H1 (cell line): ENCODE results near the gene AGBL4.

Experiments
- CBX8 ChIP-seq: fragments of 300-800, 300-1000 bp; sonication (generic); IDR thresholded peaks from 2 replicates; pipeline ENCODE4 v1.7.1; 2016; ENCODE audit warnings: low read depth, low read length, borderline replicate concordance
- CEBPB ChIP-seq: IDR thresholded peaks from 2 replicates; pipeline ENCODE4 v1.6.1; 2012; ENCODE audit warnings: low read depth, low read length
- CHD1 ChIP-seq: IDR thresholded peaks from 2 replicates; pipeline ENCODE4 v1.6.1; 2012; ENCODE audit warnings: low read depth, low read length, improper control_type of control experiment
- CTCF ChIP-seq, 3 experiments: IDR thresholded peaks; 1 replicate in 2 of 3; 2 replicates in 1 of 3; pipeline versions ENCODE4 v1.5.1 to v1.6.1; 2011; ENCODE audit warnings: low read length in 3 of 3, mild to moderate bottlenecking in 3 of 3, inconsistent platforms in 2 of 3, low read depth in 1 of 3, moderate library complexity in 1 of 3; ENCODE audit not compliant: insufficient read depth in 1 of 3; ENCODE audit errors: control extremely low read depth in 1 of 3
- EP300 ChIP-seq, 2 experiments: IDR thresholded peaks; 1 replicate in 1 of 2; 2 replicates in 1 of 2; pipeline ENCODE4 v1.6.1; 2011 to 2012; ENCODE audit warnings: low read depth in 2 of 2, low read length in 2 of 2, mild to moderate bottlenecking in 2 of 2, borderline replicate concordance in 1 of 2, inconsistent platforms in 1 of 2, moderate library complexity in 1 of 2
- EZH2 ChIP-seq: fragments of 200-600 bp; sonication (generic); IDR thresholded peaks from 2 replicates; pipeline ENCODE4 v1.7.1; 2012; ENCODE audit warnings: low read depth, mild to moderate bottlenecking, moderate library complexity, low read length, inconsistent platforms; ENCODE audit not compliant: severe bottlenecking
- POLR2A ChIP-seq, 2 experiments: IDR thresholded peaks; 1 replicate in 1 of 2; 2 replicates in 1 of 2; pipeline ENCODE4 v1.6.1; 2011; ENCODE audit warnings: low read depth in 2 of 2, low read length in 2 of 2, mild to moderate bottlenecking in 2 of 2; ENCODE audit errors: control extremely low read depth in 1 of 2
- POLR2AphosphoS5 ChIP-seq: IDR thresholded peaks from 2 replicates; pipeline ENCODE4 v1.6.1; 2011; ENCODE audit warnings: low read depth, low read length
- RAD21 ChIP-seq, 2 experiments: IDR thresholded peaks in 1 of 2; conservative IDR thresholded peaks in 1 of 2; 2 replicates each; pipeline ENCODE4 v1.6.1; 2011; ENCODE audit warnings: low read depth in 2 of 2, low read length in 2 of 2, improper control_type of control experiment in 1 of 2, inconsistent platforms in 1 of 2, mild to moderate bottlenecking in 1 of 2, moderate library complexity in 1 of 2
- RBBP5 ChIP-seq: IDR thresholded peaks from 2 replicates; pipeline ENCODE4 v1.7.1; 2012; ENCODE audit warnings: low read depth, mild to moderate bottlenecking, inconsistent platforms, low read length, moderate library complexity, borderline replicate concordance
- SP2 ChIP-seq: IDR thresholded peaks from 2 replicates; pipeline ENCODE4 v1.6.1; 2012; ENCODE audit warnings: mild to moderate bottlenecking, low read length, inconsistent platforms
- YY1 ChIP-seq: IDR thresholded peaks from 2 replicates; pipeline ENCODE4 v1.6.1; 2011; ENCODE audit warnings: low read depth, mild to moderate bottlenecking, low read length
- ZNF274 ChIP-seq: IDR thresholded peaks from 2 replicates; pipeline ENCODE4 v1.7.0; 2012; ENCODE audit warnings: low read length, borderline replicate concordance; ENCODE audit errors: extremely low read depth

- TF ChIP-seq POLR2A (IDR thresholded peaks at IDR 0.05; ENCODE audit: control extremely low read depth in 1 of 2, low read depth in 2 of 2, low read length in 2 of 2) (no peak), CTCF (IDR thresholded peaks at IDR 0.05; ENCODE audit: control extremely low read depth in 1 of 3, insufficient read depth in 1 of 3, low read depth in 1 of 3, low read length in 3 of 3) (no peak), YY1 (no peak), POLR2AphosphoS5 (no peak), CBX8 (no peak), EP300 (IDR thresholded peaks at IDR 0.05; ENCODE audit: borderline replicate concordance in 1 of 2, low read depth in 2 of 2, low read length in 2 of 2) (no peak), EZH2 (no peak), ZNF274 (no peak), RBBP5 (no peak), CEBPB (no peak), RAD21 (IDR thresholded peaks at IDR 0.05 in 1 of 2, conservative IDR thresholded peaks at IDR 0.05 in 1 of 2; ENCODE audit: low read depth in 2 of 2, low read length in 2 of 2) (no peak), SP2 (no peak), CHD1 (no peak)
Observed at GRCh38 chr1:49026230-49026811, 997.4 kb downstream of the AGBL4 start.
